Stimulated activated CD8-positive, alpha-beta memory T cell treated with anti-CD3 and anti-CD28 coated beads, Interleukin-4, amount 100 ng/mL, for 4 hours (primary cell): ENCODE results near the gene SPRED2.

ENCODE experiments used
- DNase-seq, 2 donors: peaks; one replicate each; pipeline ENCODE4 v3.0.0-alpha.2; 2020; ENCODE audit warnings: low read depth in 2 of 2, low spot score in 1 of 2

SPRED2 gene

DNA sequence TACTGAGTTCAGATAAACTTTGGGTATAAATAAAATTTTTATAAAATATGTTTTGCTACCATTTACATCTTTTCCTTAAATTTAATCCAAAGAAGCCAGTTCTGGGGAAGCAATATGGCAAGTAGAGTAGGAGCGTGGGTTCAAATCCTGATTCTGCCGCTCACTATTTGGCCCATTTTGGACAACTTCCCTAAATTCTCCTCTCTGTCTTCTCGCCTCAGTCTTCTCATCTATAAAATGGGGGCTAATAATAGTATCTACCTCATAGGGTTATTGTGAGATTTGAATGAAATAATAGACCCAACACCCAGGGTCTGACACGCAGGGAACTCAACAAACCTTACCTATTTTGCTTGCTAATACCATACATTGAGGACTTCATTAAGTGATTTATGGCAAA lies 145.0 kb downstream of the SPRED2 start:
- no peak for DNase-seq

DNA sequence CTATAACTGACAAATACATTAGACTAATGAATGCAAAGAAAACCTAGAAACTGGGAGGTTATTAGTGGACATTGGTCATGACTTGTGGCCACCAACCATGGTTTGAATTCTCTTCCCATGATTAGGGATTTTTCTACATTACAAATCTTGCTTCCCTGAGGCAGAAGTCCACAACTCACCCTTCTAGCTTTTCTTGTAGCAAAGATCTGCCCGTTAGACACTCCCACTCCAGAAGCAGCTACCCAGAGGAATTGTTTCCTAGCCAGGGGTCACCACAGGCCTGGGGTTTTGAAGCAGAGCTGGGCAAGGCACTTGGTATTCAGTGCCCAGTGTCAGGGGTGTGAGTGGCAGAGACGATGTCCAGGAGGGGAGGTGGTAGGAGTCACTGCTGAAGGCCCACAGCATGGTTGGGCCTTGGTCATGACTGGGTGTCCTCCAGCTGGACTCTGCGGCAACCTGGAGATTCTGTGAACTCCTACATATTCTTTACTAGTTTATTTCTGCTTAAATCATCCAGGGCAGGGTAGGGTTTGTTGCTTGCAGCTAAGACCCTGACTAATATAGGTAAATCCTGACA lies 149.8 kb downstream of the SPRED2 start:
- no peak for DNase-seq

DNA sequence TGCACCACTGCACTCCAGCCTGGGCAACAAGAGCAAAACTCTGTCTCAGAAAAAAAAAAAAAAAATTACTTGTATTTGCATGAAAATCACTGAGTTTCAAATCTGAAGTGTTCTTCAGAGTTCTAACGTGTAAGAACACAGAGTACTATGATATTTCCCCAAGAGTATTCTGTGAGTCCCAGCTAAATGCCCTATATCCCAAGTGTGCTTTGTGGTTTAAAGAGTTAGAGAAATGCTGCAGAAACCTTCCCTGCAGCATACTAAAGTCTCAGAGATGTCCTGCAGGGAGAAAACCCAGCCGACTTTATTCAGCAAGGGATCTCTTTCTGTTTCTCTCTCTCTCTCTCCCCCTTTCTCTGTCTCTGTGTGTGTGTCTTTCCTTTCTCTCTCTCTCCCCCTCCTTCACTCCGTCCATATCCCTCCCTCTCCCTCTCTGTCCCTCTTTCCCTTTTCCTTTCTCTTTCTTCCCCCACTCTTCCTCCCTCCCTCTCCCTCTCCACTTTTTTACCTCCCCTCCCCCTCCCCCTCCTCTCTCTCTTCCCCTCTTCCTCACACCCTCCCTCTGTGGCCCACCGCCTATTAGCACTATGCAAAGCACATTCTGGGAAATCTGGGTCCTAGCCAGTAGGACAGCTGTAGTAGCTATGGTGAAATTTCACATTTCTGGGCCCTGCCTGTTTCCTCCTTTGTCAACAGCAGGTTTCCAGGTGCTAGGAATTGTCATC lies 150.6 kb downstream of the SPRED2 start:
- no peak for DNase-seq

DNA sequence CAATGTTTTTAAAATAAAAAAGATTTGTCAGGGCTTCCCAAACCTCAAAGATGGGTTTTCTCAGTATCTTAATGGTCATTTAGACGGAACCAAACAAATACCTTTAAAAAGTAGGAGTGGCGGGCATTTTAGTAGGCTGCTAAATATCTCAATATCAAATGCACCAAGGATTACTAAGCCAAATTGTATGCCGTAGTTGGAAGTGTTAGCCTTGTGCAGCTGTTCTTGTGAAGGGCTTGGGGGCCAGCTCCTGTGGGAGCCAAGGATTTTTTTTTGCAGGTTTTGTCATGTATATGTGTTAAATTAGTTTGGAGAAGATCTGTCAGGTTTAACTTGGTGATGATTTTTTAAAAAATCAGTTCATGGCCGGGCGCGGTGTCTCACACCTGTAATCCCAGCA lies 152.6 kb downstream of the SPRED2 start:
- no peak for DNase-seq

DNA sequence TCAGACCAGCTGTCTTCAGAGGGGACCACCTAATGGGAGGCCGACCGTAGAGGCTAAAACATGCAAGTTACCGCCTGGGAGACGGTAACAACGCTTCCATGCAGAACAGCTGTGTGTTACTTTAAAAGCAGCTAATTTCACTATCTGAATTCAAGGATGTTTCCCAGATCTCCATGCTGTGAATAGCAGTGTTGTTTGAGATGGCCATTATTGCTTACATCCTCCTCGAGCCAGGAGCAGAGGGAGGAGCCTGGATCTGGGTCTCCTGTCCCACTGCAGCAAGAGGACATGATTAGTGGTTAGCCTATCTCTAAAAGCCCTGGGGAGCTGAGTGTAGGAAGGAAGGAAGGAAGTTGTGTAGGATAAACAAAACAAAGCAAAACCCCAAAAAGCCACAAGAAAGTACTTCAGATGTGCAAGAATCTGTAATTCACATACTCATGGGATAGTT lies 153.8 kb downstream of the SPRED2 start:
- DNase-seq: no peak

DNA sequence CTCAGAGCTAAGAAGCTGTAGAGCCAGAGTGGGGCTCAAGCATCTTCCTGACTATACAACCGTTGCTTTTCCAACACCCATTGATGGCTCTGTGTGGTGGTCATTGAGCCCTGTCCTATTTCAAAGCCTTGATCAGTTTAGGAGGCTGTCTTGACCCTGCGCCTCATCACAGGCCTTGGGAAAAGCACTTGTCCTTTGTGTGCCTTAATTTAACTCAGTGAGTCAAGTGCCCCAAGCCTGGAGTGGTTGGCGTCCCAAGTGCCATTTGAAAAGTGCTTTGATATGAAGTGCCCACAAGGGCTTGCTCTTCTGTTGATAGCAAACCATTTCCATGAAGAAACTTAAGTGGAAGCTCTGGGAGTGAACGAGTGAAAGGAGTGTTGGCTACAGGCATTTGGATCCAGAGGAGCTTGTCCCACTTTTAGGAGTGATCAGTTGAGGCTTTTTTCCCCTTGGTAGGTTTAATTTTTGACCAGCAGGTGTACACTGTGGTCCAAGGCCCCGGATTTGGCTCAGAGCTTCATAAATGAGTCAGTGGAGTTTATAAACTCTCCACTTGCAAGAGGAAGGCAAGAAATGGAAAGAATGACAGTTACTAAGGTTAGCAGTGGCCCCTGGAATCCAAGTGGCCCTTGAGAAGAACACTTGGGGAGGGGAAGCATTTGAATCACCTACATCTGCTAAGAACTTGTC lies 154.5 kb downstream of the SPRED2 start:
- DNase-seq: no peak

DNA sequence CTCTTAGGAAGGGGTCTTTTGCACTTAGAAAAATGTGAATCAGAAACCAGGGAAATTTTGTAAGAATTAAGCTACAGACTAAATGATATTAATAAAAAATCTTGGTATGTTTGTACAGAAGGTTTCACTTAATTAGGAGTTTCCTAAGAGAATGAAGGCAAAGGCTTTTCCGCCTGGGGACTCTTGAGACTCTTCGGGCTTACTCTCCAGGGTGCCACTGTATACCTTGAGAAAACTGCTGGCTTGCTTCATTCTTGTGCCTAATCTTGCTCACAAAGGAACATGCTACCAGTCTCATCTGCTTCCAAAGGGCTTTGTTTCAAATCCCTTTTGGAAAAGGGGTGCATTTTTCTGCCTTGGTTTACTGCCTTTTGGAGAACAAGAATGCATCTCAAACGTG lies 155.3 kb downstream of the SPRED2 start:
- no peak for DNase-seq

DNA sequence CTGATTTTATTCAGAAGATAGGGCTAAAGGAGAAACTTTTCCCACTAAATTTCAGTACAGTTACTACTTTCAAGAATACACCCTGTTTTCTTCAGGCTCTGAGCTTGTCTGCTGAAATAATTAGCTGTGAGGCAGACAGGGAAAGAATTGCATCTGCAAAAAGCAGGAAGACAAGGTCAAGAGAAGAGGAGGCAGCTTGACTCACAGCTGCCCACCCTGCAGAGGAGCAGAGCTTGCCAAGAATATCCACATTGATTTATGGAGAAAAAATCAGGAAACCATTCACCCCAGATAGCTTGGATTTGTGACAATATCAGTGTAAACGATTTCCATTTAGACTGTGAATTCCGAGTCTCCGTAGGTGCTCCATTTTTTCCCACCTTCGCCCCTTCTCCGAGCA lies 155.8 kb downstream of the SPRED2 start:
- DNase-seq: no peak

DNA sequence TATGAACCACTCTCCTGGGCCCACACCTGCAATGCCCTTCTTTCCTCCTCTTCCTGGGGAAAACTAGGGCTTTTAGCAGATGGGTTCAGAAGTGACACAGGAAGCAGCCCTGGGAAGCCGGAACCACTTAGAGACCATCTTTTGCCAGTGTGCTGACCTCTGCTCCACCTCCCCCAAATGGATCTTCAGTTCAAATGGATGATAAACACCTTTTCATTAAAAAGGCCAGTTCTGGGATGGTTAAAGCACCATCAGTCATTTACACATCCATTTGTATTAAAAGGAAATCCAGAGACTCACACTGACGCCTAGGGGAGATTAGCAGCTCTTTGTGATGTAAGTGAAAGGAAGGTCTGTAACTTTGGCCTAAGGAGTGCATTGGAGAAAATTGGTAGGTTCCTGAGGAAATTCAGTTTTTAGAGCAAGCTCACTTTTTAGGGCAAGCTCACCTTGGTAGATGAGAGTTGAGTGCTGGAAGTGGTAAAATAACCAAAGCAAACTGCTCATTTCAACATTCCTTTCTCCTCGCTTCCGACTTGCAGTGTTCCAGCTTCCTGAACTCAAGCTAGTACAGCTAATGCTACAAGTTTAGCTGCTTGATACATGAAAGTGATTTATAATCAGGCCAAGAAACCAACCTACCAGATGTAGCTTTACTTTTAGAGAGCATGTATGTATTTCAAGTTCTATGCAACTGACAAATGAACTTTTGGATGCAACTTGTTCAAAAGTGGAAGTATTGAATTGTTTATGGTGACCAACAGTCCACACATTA lies 157.1 kb downstream of the SPRED2 start:
- DNase-seq: no peak

DNA sequence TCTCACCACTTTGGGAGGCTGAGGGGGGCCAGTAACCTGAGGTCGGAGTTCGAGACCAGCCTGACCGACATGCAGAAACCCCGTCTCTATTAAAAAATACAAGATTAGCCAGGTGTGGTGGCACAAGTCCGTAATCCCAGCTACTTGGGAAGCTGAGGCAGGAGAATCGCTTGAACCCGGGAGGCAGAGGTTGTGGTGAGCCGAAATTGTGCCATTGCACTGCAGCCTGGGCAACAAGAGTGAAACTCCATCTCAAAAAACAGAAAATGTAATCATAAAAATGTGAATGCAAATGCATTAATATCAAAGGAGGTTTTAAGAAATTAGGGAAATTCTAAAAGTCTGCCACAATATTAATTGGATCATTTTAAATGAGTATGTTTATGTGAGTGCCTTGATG lies 159.1 kb downstream of the SPRED2 start:
- no peak for DNase-seq

DNA sequence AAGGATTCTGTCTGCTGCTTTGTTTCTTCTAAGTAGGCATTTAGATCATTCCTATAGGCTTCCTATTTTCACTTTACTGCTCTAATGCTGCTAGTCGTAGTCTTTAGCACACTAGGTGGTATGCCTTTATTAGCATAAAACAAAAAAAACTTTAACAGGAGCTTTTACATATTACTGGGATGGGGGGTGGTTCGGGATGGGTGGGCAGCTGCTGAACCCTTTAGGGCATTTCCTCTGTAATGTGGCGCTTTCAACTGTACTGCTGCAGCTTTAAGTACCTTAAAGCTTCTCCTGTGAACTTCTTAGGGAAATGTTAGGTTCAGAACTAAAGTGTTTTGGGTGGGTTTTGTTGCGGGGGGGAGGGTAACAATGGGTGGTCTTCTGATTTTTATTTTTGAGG lies 163.4 kb downstream of the SPRED2 start:
- DNase-seq: no peak

DNA sequence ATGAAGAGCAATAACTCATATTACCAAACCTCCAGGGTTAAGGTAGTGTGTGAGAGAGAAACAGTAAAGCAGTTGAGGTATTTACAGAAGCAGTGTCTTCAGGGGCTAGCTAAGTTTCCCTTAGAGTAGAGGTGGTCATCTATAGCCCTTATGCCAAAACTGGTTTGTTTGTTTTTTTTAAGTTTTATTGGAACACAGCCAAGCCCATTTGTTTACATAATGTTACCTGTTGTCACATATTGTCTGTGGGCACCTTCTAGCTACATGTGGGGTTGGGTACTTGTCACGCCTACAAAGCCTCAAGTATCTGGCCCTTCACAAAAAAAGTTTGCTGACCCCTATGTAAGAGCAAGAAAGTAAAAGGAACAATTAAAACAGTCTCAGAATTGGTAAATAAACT lies 165.4 kb downstream of the SPRED2 start:
- no peak for DNase-seq

DNA sequence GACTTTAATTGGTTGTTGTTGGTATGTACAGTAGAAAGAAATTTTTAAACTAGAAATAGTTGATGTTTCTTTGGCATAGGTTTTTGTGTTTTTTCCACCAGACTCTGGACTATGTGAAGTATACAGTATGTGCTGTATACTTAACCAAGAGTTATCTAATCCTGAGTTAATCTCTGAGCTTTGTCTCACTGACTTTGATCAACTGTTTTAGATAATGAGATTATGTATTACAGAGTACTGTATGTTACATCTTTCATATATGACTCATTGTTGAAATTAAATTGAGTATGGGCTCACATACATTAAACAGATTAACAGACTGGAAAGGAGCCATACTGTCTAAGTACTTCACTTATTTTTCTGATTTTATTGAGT lies 166.7 kb downstream of the SPRED2 start:
- no peak for DNase-seq

DNA sequence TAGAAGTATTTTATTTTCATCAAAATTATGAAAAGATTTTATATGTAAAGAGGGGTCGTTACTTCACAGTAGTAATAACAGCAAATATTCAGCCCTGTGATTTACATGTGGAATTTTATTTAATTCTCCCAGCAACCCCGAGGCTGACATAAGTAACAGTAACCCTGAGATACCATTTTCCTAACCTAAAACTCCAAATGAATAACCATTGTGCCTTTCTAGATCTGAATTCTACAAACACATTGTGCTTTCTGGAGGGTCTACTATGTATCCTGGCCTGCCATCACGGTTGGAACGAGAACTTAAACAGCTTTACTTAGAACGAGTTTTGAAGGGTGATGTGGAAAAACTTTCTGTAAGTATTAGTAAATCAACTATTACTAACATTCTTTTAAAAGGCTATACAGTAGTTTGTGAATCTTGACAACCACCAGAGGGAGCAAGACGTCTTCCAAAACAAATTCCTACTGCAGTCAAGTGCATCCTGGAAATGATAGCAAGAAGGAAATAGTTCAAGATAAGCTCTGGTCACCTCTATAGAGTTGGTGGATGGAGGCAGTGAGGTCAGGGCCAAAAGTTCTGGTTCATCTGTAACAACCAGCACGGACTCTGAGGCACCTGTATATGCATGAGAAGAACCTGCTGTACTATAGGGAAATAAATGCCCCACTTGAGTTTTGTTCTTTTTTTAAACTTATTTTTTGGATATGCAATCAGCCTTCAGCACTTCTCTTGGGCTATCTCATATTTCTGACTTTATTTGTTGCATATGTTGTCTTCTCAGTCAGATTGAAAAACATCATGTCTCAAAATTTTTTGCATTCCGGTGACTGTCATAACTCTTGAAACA lies 167.4 kb downstream of the SPRED2 start:
- no peak for DNase-seq

DNA sequence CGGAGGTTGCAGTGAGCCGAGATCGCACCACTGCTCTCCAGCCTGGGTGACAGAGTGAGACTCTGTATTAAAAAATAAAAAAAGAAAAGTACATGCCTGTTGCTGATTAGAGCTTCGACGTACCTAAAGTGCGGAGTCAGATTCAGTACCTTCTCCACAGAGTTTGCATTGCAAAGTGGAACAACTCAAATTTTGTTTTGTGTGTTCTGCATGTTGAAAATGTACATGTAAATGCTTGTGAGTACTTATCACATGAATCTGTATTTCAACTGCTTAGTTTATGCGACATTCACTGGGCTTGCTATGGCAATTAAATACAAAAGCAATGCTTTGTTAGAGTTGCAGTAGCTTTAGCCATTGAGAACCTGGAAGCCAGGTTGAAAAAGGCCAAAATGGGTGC lies 168.4 kb downstream of the SPRED2 start:
- DNase-seq: no peak

DNA sequence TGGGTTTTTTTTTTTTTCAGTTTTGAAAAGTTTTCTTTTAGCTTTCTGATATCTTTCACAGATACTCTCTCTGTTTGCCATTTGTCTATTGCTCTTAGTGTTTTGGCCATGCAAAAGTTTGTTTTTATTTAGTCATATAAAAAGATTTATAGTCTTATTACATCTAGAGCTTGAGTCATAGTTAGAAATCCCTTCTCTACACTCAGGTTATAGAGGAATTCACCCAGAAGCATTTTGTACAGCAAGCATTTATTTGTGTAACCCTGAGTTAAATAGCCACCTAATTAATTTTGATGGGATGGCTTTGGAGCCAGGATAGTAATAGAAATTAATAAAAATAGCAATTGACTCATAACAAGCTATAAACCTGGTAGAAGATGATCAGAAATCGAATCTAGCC lies 169.1 kb downstream of the SPRED2 start:
- no peak for DNase-seq

DNA sequence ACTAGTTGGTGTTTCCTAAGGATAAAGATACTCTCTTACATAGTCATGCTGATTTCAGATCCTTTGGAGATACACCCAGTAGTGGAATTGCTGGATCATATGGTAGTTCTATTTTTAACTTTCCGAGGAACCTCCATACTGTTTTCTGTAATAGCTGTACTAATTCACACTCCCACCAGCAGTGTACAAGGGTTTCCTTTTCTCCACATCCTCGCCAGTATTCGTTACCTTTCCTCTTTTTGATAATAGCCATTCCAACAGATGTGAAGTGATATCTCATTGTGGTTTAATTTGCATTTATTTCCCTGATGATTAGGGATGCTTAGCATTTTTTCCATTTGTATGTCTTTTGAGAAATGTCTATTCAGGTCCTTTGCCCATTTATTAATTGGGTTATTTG lies 170.7 kb downstream of the SPRED2 start:
- no peak for DNase-seq
